Measurements from ENCODE around the gene CABP1. TPM values are rescaled to one million over a fixed set of nuclear protein-coding genes. Genes with fewer than 3 reads are reported as not detected.

CABP1 gene
- total RNA-seq, 1 experiment from 2014 or later = 3.0 TPM

DNA sequence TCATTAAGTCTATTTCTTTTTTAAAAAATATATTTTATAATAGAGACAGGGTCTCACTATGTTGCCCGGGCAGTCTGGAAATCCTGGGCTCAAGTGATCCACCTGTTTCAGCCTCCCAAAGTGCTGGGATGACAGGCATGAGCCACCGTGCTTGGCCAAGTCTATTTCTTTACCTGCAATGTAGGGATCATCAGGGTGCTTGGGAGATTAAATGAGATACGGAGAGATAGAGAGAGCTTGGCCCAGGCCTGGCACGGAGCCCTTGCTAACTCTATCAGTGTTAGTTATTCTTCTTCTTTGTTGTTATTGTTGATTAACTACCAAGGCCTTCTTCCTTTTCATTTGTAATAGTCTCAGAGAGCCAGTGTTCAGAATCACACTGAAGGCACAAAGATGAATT, 3.1 kb downstream of the CABP1 start:
- Histone ChIP-seq H3K4ac (ENCODE audit: low read depth, low read length) (no peak overlapping the region), H3K9me3 (ENCODE audit: control insufficient read depth, low read depth, low read length) (no peaks in the 10 kb centered on the region), H3K27me3 (ENCODE audit: insufficient read depth, low read length) (no peaks in the 10 kb centered on the region; the same call in 1 of the 2 replicates), H3K14ac (ENCODE audit: insufficient read depth, low read length) (no peak overlapping the region), H3K4me2 (ENCODE audit: insufficient read depth, insufficient read length, low read length) (no peak overlapping the region), H3K23me2 (ENCODE audit: insufficient read length, low read depth, low read length, poor library complexity, severe bottlenecking) (peaks cover 11% of the 10 kb centered on the region), H3K18ac (ENCODE audit: insufficient read length, low read depth, low read length) (no peak overlapping the region), H3K79me2 (ENCODE audit: insufficient read depth, low read length) (no peaks in the 10 kb centered on the region), H2BK12ac (ENCODE audit: insufficient read length, low read depth, low read length) (no peak overlapping the region), H2AK5ac (ENCODE audit: insufficient read length, low read length) (no peak overlapping the region), H2BK120ac (ENCODE audit: low read depth, low read length, poor library complexity, severe bottlenecking) (no peak overlapping the region), H2BK15ac (ENCODE audit: low read depth, low read length) (no peak overlapping the region), H3T11ph (ENCODE audit: low read length) (no peak overlapping the region), H3K79me1 (ENCODE audit: insufficient read depth, low read depth, low read length, poor library complexity, severe bottlenecking) (no peaks in the 10 kb centered on the region), H2BK20ac (ENCODE audit: low read depth, low read length, poor library complexity, severe bottlenecking) (no peak overlapping the region), H4K5ac (ENCODE audit: insufficient read length, low read depth, low read length) (no peak overlapping the region), H3K4me1 (ENCODE audit: insufficient read depth, low read length) (peaks cover 3% of the 10 kb centered on the region; the same call in 1 of the 2 replicates), H4K20me1 (ENCODE audit: control insufficient read depth, insufficient read depth, insufficient read length) (no peaks in the 10 kb centered on the region), H4K8ac (replicated peaks; ENCODE audit: insufficient read length, low read depth, low read length) (no peak overlapping the region), H2AFZ (ENCODE audit: low read length) (no peak overlapping the region), H4K91ac (ENCODE audit: insufficient read length, low read depth, low read length) (no peak overlapping the region), H3K9ac (ENCODE audit: extremely low read depth, insufficient read length, low read length) (no peak overlapping the region), H3K23ac (ENCODE audit: insufficient read length, low read depth, low read length) (no peak overlapping the region), H3K27ac (ENCODE audit: insufficient read length, low read depth, low read length) (no peak overlapping the region), H3K56ac (ENCODE audit: insufficient read length, low read depth, low read length) (no peak overlapping the region), H2BK5ac (ENCODE audit: insufficient read length, low read length) (no peak overlapping the region)
- peaks cover 52% of the 10 kb centered on the region for H3K27me3 Mint-ChIP-seq (ENCODE audit: low read depth)
- H3K4me3 Mint-ChIP-seq = no peak overlapping the region
- peaks cover 11 to 14% of the 10 kb centered on the region in 2 experiments for H3K4me1 Mint-ChIP-seq
- no peak for DNase-seq
- no peaks in the 10 kb centered on the region for H3K36me3 Mint-ChIP-seq (ENCODE audit: insufficient read depth in 1 of 3, low read depth in 3 of 3)
- TF ChIP-seq, protein P1, sequence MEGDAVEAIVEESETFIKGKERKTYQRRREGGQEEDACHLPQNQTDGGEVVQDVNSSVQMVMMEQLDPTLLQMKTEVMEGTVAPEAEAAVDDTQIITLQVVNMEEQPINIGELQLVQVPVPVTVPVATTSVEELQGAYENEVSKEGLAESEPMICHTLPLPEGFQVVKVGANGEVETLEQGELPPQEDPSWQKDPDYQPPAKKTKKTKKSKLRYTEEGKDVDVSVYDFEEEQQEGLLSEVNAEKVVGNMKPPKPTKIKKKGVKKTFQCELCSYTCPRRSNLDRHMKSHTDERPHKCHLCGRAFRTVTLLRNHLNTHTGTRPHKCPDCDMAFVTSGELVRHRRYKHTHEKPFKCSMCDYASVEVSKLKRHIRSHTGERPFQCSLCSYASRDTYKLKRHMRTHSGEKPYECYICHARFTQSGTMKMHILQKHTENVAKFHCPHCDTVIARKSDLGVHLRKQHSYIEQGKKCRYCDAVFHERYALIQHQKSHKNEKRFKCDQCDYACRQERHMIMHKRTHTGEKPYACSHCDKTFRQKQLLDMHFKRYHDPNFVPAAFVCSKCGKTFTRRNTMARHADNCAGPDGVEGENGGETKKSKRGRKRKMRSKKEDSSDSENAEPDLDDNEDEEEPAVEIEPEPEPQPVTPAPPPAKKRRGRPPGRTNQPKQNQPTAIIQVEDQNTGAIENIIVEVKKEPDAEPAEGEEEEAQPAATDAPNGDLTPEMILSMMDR (conservative IDR thresholded peaks at IDR 0.05) = no peak
- no CpG with 5 or more reads among the region's 4 CpGs for WGBS (ENCODE audit: extremely low coverage, insufficient read length, low lambda C conversion rate)
- H3K27ac Mint-ChIP-seq = no peak overlapping the region
- no peaks in the 10 kb centered on the region for H3K9me3 Mint-ChIP-seq
